SH-SY5Y (cell line): Measurements from ENCODE around the gene PPP3R1.

Source experiments
- GATA2 ChIP-seq: IDR thresholded peaks from 2 replicates; pipeline ENCODE4 v1.6.1; 2011; ENCODE audit warnings: mild to moderate bottlenecking, low read depth, low read length
- GATA3 ChIP-seq: IDR thresholded peaks from 2 replicates; pipeline ENCODE4 v1.6.1; 2011; ENCODE audit warnings: low read depth, mild to moderate bottlenecking, low read length, moderate library complexity

Gene PPP3R1

DNA sequence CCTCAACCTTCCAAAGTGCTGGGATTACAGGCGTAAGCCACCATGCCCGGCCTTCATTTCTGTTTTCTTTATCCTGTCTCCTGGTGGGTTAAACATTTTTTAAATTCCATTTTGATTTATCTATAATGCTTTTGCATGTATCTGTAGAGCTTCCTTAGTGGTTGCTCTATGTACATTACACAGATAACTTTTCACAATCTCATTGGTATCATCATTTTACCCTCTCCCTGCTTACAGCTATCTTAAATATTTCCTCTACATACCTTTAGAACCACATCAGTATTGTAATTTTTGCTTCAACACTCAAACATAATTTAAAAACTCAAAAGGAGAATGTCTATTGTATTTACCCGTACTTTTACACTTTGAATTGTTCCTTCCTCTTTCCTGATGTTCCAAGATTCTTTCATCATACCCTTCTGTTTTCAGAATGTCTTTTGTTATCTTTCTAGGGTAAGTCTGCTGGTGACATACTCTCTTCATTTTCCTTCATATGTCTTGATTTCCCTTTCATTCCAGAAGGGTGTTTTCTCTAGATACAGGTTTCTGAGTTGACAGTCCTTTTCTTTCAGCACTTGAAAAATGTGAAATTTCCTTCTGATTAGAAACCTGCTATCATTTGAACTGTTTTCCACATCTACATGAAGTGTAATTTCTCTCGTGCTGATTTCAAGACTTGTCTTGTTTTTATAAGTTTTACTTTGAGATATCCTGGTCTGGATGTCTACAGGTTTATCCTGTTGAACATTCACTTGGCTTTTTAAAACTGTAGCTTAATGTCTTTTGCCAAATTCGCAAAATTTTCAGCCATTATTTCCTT is 21.9 kb downstream of the PPP3R1 start:
- no peak for TF ChIP-seq GATA2
- TF ChIP-seq GATA3: no peak

DNA sequence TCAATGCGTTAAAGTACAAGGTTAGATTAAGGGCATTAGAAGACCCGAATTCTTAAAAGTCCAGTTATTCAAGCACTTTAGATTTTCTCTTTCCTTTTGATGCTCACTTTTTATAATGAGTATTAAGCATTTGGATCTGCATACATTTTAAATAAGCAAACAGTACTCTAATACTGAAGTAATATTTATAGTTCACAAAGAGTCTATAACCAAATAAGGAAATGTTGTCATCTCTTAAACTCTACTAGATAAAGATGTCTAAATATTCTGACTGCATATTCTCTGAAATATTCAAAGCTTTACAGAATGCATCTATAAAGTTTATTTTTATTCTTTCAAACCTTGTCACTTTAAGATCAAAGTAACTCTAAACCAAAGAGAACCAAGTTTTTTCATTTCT is 25.5 kb downstream of the PPP3R1 start:
- TF ChIP-seq GATA2: no peak
- TF ChIP-seq GATA3: no peak

DNA sequence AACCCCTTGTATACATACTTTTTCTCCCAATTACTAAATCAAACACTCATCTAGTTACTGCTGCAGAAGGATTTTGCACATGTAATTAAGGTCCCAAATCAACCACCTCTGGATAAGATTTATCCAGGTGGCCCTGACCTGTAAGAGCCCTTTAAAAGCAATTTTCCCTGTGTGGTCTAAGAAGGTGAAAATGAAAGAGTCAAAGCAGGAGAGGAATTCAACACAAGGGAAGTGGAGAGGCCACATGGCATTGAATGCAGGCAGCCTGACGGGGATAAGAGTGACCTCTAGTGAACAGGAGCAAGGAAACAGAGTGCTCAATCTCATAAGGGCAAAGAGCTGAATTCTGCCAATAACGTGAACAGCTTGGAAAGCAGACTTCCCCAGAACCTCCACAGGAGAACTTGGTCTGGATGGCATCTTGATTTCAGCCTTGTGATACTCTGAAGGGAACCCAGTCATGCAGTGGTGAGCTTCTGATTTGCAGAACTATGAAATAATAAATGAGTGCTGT is 27.2 kb downstream of the PPP3R1 start:
- TF ChIP-seq GATA3: no peak
- TF ChIP-seq GATA2: no peak

DNA sequence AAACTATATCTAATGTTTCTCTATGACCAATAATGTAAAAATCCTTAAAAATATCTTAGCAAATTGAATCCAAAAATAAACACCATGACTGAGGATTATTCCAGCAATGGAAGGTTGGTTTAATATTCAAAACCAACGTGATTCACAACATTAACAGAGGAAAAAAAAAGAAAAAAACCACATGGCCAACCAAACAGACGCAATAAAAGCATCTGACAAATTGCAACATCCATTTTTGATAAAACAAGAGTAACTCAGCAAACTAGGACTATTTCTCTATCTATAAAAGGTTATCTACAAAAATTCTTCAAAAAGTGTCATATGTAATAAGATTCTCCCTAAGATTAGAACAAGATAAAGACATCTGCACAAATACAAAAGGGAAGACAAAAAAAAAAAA is 28.9 kb downstream of the PPP3R1 start:
- no peak for TF ChIP-seq GATA2
- TF ChIP-seq GATA3: 0 out of 2 replicates have a peak, but pooled peaks have one; percentile 33

DNA sequence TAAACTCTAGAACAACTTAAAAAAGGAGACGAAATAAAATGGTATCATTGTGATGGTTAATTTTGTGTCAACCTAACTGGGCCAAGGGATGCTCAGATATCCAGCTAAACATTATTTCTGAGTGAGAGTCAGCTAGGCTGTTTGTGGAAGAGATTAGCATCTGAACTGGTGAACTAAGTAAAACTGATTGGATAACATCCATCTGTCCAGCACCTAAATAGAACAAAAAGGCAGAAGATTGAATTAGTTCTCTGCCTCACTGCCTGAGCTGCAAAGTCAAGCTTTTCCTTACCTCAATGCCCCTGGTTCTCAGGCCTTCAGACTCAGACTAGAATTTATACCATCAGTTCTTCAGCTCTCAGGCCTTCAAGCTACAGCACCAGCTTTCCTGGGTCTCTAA is 30.0 kb downstream of the PPP3R1 start:
- TF ChIP-seq GATA3: peak; percentile 87
- peak; percentile 93 for TF ChIP-seq GATA2

DNA sequence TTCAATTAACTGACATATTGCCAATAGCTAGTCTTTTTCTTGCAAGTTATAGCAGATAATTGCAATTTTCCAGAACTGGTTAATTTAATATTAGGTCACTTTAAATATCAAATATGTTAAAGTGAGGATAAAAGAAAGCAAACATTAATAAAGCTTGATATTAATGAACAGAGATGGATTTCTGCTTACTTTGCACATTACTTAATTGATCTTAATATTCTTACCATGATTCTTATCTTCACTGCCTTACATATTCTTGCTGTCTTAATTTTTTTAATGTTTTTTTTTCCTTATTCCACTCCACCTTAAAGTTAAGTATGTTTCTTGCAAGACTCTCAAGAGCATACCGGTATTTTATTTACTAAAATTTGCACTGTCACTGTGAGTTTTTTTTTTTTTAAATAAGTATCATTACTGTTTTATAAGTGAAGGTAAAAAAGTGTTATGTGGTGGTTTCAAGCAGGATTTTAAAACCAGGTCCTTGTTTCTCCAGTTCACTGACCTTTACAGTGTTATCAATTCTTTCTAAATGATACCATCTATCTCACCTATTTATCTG is 33.9 kb downstream of the PPP3R1 start:
- TF ChIP-seq GATA2: no peak

DNA sequence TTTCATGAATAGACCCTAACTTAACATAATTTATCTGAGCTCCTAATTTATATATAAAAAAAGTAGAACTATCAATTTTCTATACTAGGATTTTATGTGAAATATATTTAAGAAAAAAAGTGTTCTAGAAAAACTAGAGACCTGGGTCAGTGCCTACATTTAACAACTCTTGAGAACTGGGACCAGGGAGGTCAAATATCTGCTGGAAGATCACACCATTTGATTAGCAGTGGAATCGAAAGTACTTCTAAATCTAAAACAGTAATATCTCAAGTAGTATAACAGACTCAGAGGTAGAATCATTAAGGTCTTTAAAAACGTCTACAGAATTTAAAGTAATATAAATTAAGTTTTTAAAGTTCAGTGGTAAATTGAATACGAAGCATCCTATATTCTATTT is 34.6 kb downstream of the PPP3R1 start:
- TF ChIP-seq GATA3 (no peak), GATA2 (no peak)

DNA sequence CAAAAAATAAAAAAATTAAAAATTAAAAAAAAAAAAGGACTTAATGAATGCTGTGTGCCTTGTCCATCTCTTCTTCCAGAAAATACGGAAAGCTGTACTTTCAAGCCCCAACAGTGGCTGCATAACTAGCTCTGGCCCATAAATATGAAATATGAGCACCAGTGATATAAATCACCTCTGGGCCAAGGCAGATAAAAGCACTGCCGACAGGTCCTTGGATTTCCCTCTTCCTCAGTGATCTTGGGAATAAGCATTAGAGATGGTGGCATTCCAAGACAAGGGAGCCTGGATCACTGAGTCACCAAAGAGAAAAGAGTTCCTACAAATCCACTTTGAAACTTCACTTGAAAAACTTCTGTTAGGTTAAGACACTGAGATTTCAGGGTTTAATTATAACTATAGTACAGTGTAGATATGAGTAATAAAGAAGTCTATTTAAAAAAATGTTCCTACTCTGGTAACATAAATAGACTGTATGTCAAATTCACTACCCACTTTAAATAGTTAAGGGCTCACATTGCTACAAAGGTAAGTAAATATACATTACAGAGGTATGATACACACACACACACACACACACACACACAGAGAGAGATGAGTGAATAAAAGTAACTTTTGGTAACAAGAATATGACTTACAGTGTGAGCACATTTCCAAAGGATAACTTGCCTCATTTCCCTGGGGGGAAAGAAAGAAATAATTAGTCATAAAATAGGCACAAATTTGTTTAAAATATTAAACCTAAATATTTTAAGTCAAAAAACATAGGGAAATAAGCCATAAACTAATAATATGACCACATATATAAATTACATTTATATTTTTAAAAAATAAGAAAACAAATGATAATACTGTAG is 35.6 kb downstream of the PPP3R1 start:
- no peak for TF ChIP-seq GATA3
- no peak for TF ChIP-seq GATA2

DNA sequence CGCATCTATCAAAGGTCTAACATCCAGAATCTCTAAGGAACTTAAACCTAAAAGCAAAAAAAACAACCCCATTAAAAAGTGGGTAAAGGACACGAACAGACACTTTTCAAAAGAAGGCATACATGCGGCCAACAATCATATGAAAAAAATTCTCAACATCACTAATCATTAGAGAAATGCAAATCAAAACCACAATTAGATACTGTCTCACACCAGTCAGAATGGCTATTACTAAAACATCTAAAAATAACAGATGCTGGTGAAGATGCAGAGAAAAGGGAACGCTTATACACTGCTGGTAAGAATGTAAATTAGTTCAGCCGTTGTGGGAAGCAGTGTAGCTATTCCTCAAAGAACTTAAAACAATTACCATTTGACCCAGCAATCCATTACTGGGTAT is 38.0 kb downstream of the PPP3R1 start:
- TF ChIP-seq GATA3 (no peak), GATA2 (no peak)

DNA sequence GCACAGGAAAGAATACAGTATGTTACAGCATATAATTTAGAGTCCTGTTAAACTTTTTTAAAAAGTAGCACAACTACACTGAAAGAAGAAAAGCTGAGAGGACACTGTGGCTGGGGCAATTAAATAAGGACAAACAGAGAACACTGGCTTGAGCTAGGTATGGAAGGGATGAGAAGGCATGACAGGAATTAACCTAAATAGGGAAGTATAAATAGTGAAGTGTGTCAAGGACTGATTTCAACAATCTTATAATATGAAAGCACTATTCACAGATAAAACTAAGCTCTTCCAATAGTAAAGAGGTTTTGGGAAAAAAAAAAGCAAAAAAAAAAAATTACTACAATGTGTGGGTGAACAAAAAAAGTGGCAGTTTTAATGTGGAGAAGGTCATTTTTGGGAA is 45.5 kb downstream of the PPP3R1 start:
- TF ChIP-seq GATA2 (no peak), GATA3 (no peak)

DNA sequence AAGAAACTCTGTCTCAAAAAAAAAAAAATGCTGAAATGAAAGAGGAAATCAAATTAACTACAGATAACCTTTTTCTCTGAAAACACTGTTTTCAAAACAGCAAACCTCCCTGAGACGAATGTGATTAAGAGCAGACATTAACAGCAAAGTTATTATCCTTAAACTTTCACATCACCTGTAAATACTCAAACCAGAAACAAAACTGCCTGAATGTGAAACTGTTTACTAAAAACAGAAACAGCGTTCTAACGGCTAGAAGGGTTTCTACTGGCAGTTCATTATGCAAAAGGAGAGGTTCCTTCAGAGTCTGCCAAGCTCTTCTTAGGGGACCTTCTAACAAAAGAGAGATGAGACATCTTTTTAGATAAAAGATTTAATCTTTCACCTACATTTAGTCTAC is 48.7 kb downstream of the PPP3R1 start:
- no peak for TF ChIP-seq GATA2
- no peak for TF ChIP-seq GATA3

DNA sequence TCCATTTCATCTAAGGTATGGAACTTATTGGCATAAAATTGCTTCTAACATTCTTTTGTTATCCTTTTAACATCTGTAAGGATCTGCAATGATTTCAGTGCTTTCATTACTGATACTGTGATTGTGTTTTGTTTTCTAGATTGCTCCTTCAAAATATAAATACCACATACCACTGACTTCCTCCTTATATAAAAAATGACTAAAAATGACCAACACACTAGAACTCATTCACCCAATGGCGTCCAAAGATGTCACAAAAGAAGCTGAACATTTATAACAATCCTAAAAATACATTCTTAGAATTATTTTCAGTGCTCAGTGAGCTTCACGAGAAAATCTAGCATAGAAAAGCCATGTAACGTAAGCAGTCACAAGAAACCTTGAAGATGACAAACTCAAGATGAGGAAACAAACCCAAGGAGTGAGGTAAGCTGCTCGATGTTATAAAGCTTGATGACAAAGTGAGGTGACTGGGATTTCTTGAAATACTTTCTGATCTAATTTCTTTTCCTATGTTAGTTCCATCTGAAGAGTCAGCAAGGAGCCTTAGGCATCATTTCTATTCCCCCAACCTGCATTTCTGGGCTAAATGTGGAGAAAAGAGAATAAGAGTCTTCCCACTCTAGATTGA is 52.1 kb downstream of the PPP3R1 start:
- no peak for TF ChIP-seq GATA2
- no peak for TF ChIP-seq GATA3

DNA sequence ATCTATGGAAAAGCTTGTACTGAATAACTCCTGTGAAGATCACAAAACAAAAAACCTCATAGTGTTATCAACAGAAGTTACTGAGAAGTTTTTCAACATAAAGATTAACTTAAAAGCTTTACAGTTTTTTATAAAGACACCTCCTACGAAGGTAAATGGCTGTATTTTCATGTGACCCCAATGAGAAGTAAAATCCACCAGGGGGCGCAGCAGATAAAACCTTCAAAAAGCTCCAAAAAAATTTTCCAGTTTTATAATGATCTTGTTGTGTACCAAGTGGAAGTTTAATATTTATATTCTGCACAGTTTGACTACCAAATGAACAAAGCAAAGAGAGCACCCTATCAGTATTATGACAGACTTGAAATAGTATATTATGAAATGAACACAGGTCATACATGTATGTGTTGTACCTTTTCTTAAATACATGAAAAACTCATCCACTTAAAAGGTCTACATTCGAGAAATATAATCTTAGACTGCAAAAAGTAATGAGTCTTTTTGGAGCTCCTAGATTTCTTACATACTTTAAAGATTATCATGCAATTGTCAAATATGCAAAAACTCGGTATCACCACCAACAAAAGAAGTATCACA is 56.1 kb downstream of the PPP3R1 start:
- TF ChIP-seq GATA3: no peak

DNA sequence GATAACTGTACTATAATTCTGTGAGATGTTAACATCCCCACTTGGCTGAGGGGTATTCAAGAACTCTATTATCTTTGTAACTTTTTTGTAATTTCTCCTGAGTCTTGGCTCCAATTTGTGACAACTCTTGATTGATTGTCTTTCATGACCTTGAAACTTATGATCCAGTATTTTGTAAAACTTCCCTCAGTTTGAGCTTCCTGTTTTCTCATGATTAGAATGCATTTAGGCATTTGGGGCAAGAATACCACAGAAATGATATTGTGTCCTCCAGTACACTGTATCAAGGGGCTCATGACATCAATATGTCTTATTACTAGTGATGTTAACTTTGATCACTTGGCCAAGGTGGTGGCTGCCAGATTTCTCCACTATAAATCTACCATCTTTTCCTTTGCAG is 57.2 kb downstream of the PPP3R1 start:
- TF ChIP-seq GATA3 (no peak), GATA2 (no peak)

DNA sequence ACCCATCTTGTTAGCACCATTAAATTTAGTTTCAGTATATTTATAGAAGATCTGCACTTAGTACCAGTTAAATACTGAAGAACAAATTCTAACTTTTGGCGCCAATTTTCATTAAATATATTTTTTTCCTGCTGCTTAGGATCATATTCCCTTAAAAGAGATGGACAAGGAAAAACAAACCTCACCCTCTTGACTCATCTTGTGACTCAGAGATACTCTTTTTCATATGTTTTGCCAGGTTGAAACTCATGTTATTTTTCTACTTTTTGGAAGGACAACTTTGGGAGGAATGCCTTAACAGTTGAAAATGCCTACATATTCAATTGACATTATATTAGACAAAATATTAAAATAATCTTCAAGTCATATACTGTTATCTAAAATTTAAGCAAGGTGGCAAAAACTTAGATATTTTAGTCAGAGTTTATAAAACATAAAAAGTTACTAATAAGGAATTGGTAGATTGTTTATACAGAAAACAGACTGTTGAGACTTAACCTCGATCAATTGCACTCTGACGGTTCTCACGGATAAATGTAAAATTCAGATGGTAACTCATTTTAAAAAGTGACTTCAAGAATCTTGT is 58.5 kb downstream of the PPP3R1 start:
- TF ChIP-seq GATA3: no peak
- TF ChIP-seq GATA2: no peak
